ENCODE data around the gene PTCD2. TPM values are rescaled to one million over a fixed set of nuclear protein-coding genes. Genes with fewer than 3 reads are reported as not detected.

The PTCD2 gene
- total RNA-seq, 1 experiment from 2014 or later = 12.7 TPM

DNA sequence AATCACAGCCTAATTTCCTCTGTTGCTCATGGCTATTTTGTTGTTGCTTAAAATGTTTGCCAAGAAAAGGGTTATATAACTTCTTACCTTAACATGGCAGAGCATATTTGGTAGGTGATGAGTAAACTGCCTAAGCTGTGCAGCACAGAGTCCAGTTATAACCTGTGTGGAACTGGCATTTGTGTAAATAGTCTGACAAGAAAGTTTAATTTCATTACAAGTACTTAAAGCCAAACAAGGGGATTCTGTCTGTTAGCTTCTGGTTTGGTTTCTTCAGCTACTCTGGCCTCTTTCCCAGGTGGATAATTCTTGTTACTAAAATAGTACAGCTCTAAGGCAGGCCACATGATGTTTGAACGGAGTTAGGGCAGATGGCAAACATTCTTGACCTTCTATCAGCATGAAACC, 72.2 kb downstream of the PTCD2 start:
- intact Hi-C loops (cut with micrococcal nuclease; ENCODE audit: unreplicated experiment) = loop anchor here (10.0 kb wide), 1 partner anchor 132 kb away; no protein-coding TSS in a partner anchor
- BruUV-seq (replicated peaks) = no TSS peak
- TF ChIP-seq CTCF (conservative IDR thresholded peaks at IDR 0.05; ENCODE audit: low read depth, low read length) (no peak), EZH2 (IDR thresholded peaks at IDR 0.05; ENCODE audit: borderline replicate concordance, low read depth, low read length, poor library complexity, severe bottlenecking) (no peak)

GRCh38 chr5:72393052-72393451, 72.9 kb downstream of the PTCD2 start:
- DNase-seq (ENCODE audit: low spot score) = peak; percentile 15
- TF ChIP-seq CTCF (conservative IDR thresholded peaks at IDR 0.05; ENCODE audit: low read depth, low read length) (no peak), EZH2 (IDR thresholded peaks at IDR 0.05; ENCODE audit: borderline replicate concordance, low read depth, low read length, poor library complexity, severe bottlenecking) (no peak)
- POLR2A ChIA-PET (ENCODE audit: low non-redundant PET) = no interaction called here
- BruUV-seq (replicated peaks) = no TSS peak
- Histone ChIP-seq H3K36me3 (ENCODE audit: insufficient read depth, low read length, poor library complexity, severe bottlenecking) (no peaks in the 10 kb centered on the region), H3K9me3 (ENCODE audit: low read depth, low read length, poor library complexity, severe bottlenecking) (no peaks in the 10 kb centered on the region), H3K4me3 (ENCODE audit: low read depth, low read length, poor library complexity, severe bottlenecking) (no peak overlapping the region), H3K27ac (ENCODE audit: low read depth, low read length, poor library complexity, severe bottlenecking) (no peak overlapping the region), H3K27me3 (replicated peaks; ENCODE audit: insufficient read depth, low read depth, low read length, poor library complexity) (peaks cover 14% of the 10 kb centered on the region), H3K4me1 (ENCODE audit: insufficient read depth, low read length, poor library complexity, severe bottlenecking) (peaks cover 3% of the 10 kb centered on the region)
- intact Hi-C loops (cut with micrococcal nuclease; ENCODE audit: unreplicated experiment) = loop anchor here (10.0 kb wide), 1 partner anchor 132 kb away; no protein-coding TSS in a partner anchor
- CTCF ChIA-PET = no interaction called here

More for the DNA sequence above, 72.2 kb downstream of the PTCD2 start:
- Histone ChIP-seq H3K4me3 (ENCODE audit: low read depth, low read length, poor library complexity, severe bottlenecking) (no peak overlapping the region), H3K9me3 (ENCODE audit: low read depth, low read length, poor library complexity, severe bottlenecking) (no peaks in the 10 kb centered on the region), H3K36me3 (ENCODE audit: insufficient read depth, low read length, poor library complexity, severe bottlenecking) (no peaks in the 10 kb centered on the region), H3K4me1 (ENCODE audit: insufficient read depth, low read length, poor library complexity, severe bottlenecking) (peaks cover 3% of the 10 kb centered on the region), H3K27me3 (replicated peaks; ENCODE audit: insufficient read depth, low read depth, low read length, poor library complexity) (peaks cover 19% of the 10 kb centered on the region), H3K27ac (ENCODE audit: low read depth, low read length, poor library complexity, severe bottlenecking) (no peak overlapping the region)
- CTCF ChIA-PET = no interaction called here
- DNase-seq (ENCODE audit: low spot score) = no peak
- POLR2A ChIA-PET (ENCODE audit: low non-redundant PET) = no interaction called here

DNA sequence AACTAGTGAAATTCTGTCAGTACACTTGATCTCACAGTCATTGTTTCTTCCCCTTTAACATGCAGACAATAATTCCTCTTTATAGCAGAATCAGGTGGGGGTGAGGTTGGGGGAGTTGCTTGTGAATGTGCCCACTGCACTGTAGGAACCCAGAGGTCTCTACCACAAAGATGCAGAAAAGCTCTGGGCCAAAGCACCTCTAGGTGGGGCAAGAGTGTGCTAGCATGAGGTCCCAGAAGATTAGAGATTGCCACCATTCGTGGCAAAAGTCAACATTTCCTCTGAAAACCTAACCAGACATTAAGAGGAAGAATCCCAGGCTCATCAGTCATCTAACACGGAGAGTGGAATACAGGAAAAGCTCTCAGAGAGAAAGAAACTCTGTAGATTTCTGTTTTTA, 74.5 kb downstream of the PTCD2 start:
- H3K4me3 ChIP-seq (ENCODE audit: low read depth, low read length, poor library complexity, severe bottlenecking) = no peak overlapping the region
- peaks cover 14% of the 10 kb centered on the region for H3K27me3 ChIP-seq (replicated peaks; ENCODE audit: insufficient read depth, low read depth, low read length, poor library complexity)
- CTCF ChIA-PET = no interaction called here
- TF ChIP-seq CTCF (conservative IDR thresholded peaks at IDR 0.05; ENCODE audit: low read depth, low read length) (peak; percentile 43; the same call in 1 of the 2 replicates), EZH2 (IDR thresholded peaks at IDR 0.05; ENCODE audit: borderline replicate concordance, low read depth, low read length, poor library complexity, severe bottlenecking) (no peak)
- H3K9me3 ChIP-seq (ENCODE audit: low read depth, low read length, poor library complexity, severe bottlenecking) = no peaks in the 10 kb centered on the region
- no peaks in the 10 kb centered on the region for H3K36me3 ChIP-seq (ENCODE audit: insufficient read depth, low read length, poor library complexity, severe bottlenecking)
- POLR2A ChIA-PET (ENCODE audit: low non-redundant PET) = no interaction called here
- no peak overlapping the region for H3K27ac ChIP-seq (ENCODE audit: low read depth, low read length, poor library complexity, severe bottlenecking)
- intact Hi-C loops (cut with micrococcal nuclease; ENCODE audit: unreplicated experiment) = loop anchor here (10.0 kb wide), 1 partner anchor 130 kb away; no protein-coding TSS in a partner anchor
- DNase-seq (ENCODE audit: low spot score) = peak; percentile 14
- H3K4me1 ChIP-seq (ENCODE audit: insufficient read depth, low read length, poor library complexity, severe bottlenecking) = peaks cover 3% of the 10 kb centered on the region
- no TSS peak for BruUV-seq (replicated peaks)
